Colonic mucosa (tissue), 4 donors: ENCODE measurements around the gene COBL. TPM values are rescaled to one million over a fixed set of nuclear protein-coding genes. Genes with fewer than 3 reads are reported as not detected.

Experiments
- DNase-seq: peaks from one replicate; pipeline ENCODE4 v3.0.0-alpha.2; 2020
- H3K27ac ChIP-seq: fragments of 200-600 bp; one replicate; pipeline ENCODE4 v1.8.0; 2021
- H3K27me3 ChIP-seq: fragments of 200-600 bp; one replicate; pipeline ENCODE4 v1.8.0; 2021
- H3K36me3 ChIP-seq: fragments of 200-600 bp; one replicate; pipeline ENCODE4 v1.8.0; 2021
- H3K4me1 ChIP-seq: fragments of 200-600 bp; one replicate; pipeline ENCODE4 v1.8.0; 2021; ENCODE audit warnings: mild to moderate bottlenecking
- H3K4me3 ChIP-seq: fragments of 200-600 bp; one replicate; pipeline ENCODE4 v1.8.0; 2021
- H3K9ac ChIP-seq, 2 donors: one replicate each; pipeline ENCODE4 v1.7.0; 2013; ENCODE audit warnings: control low read depth in 2 of 2, low read depth in 2 of 2, low read length in 2 of 2
- H3K9me3 ChIP-seq: fragments of 200-600 bp; one replicate; pipeline ENCODE4 v1.8.0; 2021
- intact Hi-C: fragments of 100-400 bp; cut with DNase I; formaldehyde crosslinking; loops from one replicate; pipeline ENCODE4 v1.14.1; 2022
- total RNA-seq, 2 donors: library from RNA; stranded (reverse); fragmentation: NEBNext Ultra II Directional in 1 of 2; extraction: Animal tissue kit (Norgen Biotek cat#: 25700) in 1 of 2; gene quantifications; one replicate each; pipeline ENCODE4 v1.2.1, GENCODE V29; 2021
- TF ChIP-seq, protein P1 (sequence below): fragments of 200-600 bp; IDR thresholded peaks from one replicate; pipeline ENCODE4 v1.8.0; 2022; ENCODE audit warnings: antibody characterized with exemption, mild to moderate bottlenecking
- donor health status: healthy.
- donor health status: DM: no; HTN: no; CAD: no.
- donor health status: DM: no; HTN: no; CAD: no.

COBL gene
- total RNA-seq, 2 donors from 2014 or later: 36.8 to 49.2 TPM

DNA sequence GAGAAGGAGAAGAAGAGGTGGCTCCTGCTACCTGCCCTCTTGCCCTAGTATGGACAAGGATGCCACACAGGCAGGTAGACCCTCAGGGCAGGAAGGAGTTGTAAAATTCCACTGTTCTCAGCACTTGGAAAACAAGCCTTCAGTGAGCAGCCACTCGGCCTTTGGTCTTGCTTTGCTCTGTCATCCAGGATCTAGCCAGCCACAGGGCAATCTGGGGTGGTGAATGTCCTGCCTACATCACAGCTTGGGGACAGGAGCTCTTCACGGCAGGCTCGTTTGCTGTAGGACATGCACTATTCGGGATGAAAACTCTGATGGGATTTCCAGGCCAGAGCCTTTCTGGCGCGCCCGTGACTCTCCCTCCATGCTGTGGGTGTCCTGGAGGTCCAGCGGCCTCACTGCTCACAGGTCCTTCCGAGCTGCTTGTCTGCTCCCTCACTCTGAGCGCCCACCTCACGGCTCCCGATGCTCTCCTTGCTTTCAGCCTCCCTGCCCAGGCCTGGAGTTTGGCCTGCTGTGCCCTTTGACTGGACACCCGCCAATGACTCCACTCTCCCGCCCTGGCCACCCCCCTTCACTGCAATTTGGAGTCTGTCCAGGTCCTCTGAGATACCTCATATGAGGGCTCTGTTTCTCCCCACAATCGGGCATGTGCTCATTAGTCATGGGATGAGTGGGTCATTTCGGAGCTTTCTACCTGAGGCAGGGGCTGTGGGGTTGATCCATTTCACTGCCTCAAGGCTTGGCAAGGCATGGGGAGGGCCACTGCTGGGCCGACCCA lies 306.7 kb downstream of the COBL start:
- no peaks in the 10 kb centered on the region for H3K27me3 ChIP-seq
- no peak overlapping the region for H3K4me3 ChIP-seq
- H3K36me3 ChIP-seq: no peaks in the 10 kb centered on the region
- no peak for DNase-seq
- H3K4me1 ChIP-seq: no peaks in the 10 kb centered on the region
- intact Hi-C loops: no loop called here
- no peak overlapping the region for H3K27ac ChIP-seq
- H3K9me3 ChIP-seq: no peaks in the 10 kb centered on the region
- TF ChIP-seq, protein P1, sequence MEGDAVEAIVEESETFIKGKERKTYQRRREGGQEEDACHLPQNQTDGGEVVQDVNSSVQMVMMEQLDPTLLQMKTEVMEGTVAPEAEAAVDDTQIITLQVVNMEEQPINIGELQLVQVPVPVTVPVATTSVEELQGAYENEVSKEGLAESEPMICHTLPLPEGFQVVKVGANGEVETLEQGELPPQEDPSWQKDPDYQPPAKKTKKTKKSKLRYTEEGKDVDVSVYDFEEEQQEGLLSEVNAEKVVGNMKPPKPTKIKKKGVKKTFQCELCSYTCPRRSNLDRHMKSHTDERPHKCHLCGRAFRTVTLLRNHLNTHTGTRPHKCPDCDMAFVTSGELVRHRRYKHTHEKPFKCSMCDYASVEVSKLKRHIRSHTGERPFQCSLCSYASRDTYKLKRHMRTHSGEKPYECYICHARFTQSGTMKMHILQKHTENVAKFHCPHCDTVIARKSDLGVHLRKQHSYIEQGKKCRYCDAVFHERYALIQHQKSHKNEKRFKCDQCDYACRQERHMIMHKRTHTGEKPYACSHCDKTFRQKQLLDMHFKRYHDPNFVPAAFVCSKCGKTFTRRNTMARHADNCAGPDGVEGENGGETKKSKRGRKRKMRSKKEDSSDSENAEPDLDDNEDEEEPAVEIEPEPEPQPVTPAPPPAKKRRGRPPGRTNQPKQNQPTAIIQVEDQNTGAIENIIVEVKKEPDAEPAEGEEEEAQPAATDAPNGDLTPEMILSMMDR: no peak
- no peak overlapping the region for H3K9ac ChIP-seq

- no peaks in the 10 kb centered on the region for H3K27me3 ChIP-seq
- no peaks in the 10 kb centered on the region for H3K36me3 ChIP-seq
- intact Hi-C loops: no loop called here
- H3K9me3 ChIP-seq: no peaks in the 10 kb centered on the region
- TF ChIP-seq, protein P1: no peak
- no peak overlapping the region for H3K27ac ChIP-seq
- DNase-seq: no peak
- no peak overlapping the region for H3K4me3 ChIP-seq
- no peaks in the 10 kb centered on the region for H3K4me1 ChIP-seq
- H3K9ac ChIP-seq: no peak overlapping the region
Measured at GRCh38 chr7:51007551-51008505, 308.8 kb downstream of the COBL start.

DNA sequence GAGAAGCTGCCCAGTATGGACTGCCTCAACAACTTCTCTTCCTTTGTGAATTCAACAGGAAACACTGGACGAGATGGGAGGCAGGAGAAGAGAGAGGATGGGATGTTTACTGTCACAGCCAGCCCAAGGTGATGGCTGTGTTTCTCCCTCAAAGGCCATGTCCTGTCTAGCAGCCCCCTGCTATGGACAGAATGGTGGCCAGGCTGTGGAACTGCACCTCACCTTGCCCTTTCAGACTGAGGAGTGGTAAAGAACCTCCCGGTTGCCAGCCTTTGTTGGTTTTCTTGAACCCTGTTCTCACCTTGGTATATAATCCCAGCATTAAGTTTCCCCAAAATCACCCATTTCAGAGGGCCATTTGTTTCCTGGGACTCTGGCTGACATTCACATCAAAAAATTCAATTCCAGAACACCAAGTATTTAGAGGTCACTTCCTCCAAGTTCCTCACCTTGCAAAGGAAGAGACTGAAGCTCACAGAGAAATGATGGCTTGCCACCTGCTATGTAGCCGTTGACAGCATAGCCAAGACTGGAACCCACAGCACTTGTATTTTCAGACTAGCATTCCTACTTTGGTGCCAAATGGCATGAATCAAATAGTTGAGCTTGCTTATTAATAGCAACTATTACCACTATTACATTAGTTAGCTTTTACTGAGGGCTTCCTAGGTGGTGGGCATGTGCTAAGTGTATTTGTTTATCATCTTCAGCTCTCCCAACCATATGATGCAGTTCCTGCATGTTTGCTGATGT lies 309.9 kb downstream of the COBL start:
- H3K36me3 ChIP-seq: no peaks in the 10 kb centered on the region
- no peak for DNase-seq
- no peak overlapping the region for H3K9ac ChIP-seq
- no peak overlapping the region for H3K4me3 ChIP-seq
- H3K4me1 ChIP-seq: no peaks in the 10 kb centered on the region
- H3K27me3 ChIP-seq: no peaks in the 10 kb centered on the region
- no peak overlapping the region for H3K27ac ChIP-seq
- intact Hi-C loops: no loop called here
- TF ChIP-seq, protein P1: no peak
- no peaks in the 10 kb centered on the region for H3K9me3 ChIP-seq

DNA sequence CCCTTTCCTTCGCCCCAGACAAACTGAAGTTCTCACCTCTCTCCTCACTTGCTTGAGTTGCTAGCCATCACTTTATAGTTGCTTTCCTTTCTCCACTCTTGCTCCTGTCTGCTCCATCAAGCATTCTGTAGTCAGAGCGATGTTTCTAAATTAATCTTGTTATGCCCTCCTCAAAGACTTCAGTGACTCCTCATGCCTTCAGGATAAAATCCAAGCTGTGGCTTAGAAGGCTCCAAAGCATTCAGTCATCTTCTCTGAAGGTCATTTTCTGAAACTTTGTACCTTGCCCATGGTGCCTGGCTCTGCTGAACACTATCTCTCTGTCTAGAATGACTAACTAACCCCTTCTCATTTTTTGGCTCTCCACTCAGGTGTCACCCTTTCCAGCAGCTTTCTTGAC lies 311.5 kb downstream of the COBL start:
- Histone ChIP-seq H3K9me3 (no peaks in the 10 kb centered on the region), H3K4me3 (no peak overlapping the region), H3K27me3 (no peaks in the 10 kb centered on the region), H3K9ac (no peak overlapping the region), H3K4me1 (no peaks in the 10 kb centered on the region), H3K27ac (no peak overlapping the region), H3K36me3 (no peaks in the 10 kb centered on the region)
- TF ChIP-seq, protein P1: no peak
- DNase-seq: no peak
- intact Hi-C loops: no loop called here

DNA sequence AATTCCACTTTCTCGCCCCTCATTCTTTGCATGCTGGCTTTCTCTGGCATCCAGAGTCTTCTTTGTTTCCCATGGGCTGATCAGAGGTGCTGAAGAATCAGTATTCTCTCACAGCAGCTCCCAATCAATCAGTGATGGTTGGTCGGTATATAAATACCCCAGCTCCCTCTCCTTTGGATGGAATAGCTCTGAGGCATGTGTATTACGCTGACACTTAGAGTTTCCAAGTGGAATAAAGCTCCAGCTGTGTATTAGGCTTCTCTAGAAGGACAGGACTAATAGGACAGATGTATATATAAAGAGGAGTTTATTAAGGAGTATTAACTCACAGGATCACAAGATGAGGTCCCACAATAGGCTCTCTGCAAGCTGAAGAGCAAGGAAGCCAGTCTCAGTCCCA lies 315.7 kb downstream of the COBL start:
- Histone ChIP-seq H3K4me3 (no peak overlapping the region), H3K9me3 (no peaks in the 10 kb centered on the region), H3K4me1 (no peaks in the 10 kb centered on the region), H3K36me3 (no peaks in the 10 kb centered on the region), H3K9ac (no peak overlapping the region), H3K27ac (no peak overlapping the region), H3K27me3 (no peaks in the 10 kb centered on the region)
- DNase-seq: no peak
- TF ChIP-seq, protein P1: no peak
- intact Hi-C loops: no loop called here
